ENCODE results near the gene CBL.

CBL gene

GRCh38 chr11:119322360-119322739 is 116.2 kb downstream of the CBL start:
- H3K36me3 ChIP-seq (ENCODE audit: control insufficient read depth, insufficient read depth, low read length, severe bottlenecking): no peaks in the 10 kb centered on the region

DNA sequence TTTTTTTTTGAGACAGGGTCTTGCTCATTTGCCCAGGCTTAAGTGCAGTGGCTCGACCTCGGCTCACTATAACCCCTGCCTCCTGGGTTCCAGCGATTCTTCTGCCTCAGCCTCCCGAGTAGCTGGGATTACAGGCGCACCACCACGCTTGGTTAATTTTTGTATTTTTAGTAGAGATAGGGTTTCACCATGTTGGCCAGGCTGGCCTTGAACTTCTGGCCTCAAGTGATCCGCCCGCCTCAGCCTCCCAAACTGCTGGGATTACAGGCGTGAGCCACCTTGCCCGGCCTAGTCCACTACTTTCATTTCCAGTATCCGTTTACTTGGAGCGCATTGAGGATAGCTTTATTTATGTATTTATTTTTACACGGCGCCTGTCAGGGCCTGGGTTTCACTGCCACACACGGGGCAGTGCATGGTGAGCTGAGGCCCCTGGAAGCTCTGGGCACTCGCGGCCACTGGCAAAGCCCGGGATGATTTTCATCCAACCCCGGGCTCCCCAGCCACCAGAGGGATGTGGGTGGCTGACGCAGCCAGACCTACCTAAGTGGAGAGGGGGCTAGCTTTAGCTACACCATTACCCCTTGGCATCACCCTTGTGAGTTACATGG is 116.9 kb downstream of the CBL start:
- Histone ChIP-seq H3K4me1 (ENCODE audit: control insufficient read depth, insufficient read depth, low read length) (peaks cover 15% of the 10 kb centered on the region), H3K27me3 (replicated peaks; ENCODE audit: control insufficient read depth, insufficient read depth, low read length) (no peaks in the 10 kb centered on the region), H3K9ac (ENCODE audit: low read length) (no peak overlapping the region), H3K36me3 (ENCODE audit: control insufficient read depth, insufficient read depth, low read length, severe bottlenecking) (no peaks in the 10 kb centered on the region), H3K9me3 (ENCODE audit: control insufficient read depth, low read length) (no peaks in the 10 kb centered on the region), H3K4me3 (ENCODE audit: low read length) (no peak overlapping the region)
- DNase-seq (ENCODE audit: low read depth): no peak

More at GRCh38 chr11:119322360-119322739, 116.2 kb downstream of the CBL start:
- H3K4me1 ChIP-seq (ENCODE audit: control insufficient read depth, insufficient read depth, low read length): peaks cover 21% of the 10 kb centered on the region
- H3K4me3 ChIP-seq (ENCODE audit: low read length): no peak overlapping the region
- DNase-seq (ENCODE audit: low read depth): no peak
- H3K9me3 ChIP-seq (ENCODE audit: control insufficient read depth, low read length): no peaks in the 10 kb centered on the region
- no peak overlapping the region for H3K9ac ChIP-seq (ENCODE audit: low read length)
- no peaks in the 10 kb centered on the region for H3K27me3 ChIP-seq (replicated peaks; ENCODE audit: control insufficient read depth, insufficient read depth, low read length)

- H3K9me3 ChIP-seq (ENCODE audit: control insufficient read depth, low read length): no peaks in the 10 kb centered on the region
- H3K36me3 ChIP-seq (ENCODE audit: control insufficient read depth, insufficient read depth, low read length, severe bottlenecking): no peaks in the 10 kb centered on the region
- peaks cover 9% of the 10 kb centered on the region for H3K4me1 ChIP-seq (ENCODE audit: control insufficient read depth, insufficient read depth, low read length)
- H3K27me3 ChIP-seq (replicated peaks; ENCODE audit: control insufficient read depth, insufficient read depth, low read length): no peaks in the 10 kb centered on the region
- no peak overlapping the region for H3K4me3 ChIP-seq (ENCODE audit: low read length)
- peak; percentile 88 for DNase-seq (ENCODE audit: low read depth)
- no peak overlapping the region for H3K9ac ChIP-seq (ENCODE audit: low read length)
Observed at GRCh38 chr11:119323532-119324033, 117.4 kb downstream of the CBL start.

- H3K4me1 ChIP-seq (ENCODE audit: control insufficient read depth, insufficient read depth, low read length): peaks cover 8% of the 10 kb centered on the region
- no peaks in the 10 kb centered on the region for H3K27me3 ChIP-seq (replicated peaks; ENCODE audit: control insufficient read depth, insufficient read depth, low read length)
- DNase-seq (ENCODE audit: low read depth): no peak
- H3K4me3 ChIP-seq (ENCODE audit: low read length): no peak overlapping the region
- H3K9ac ChIP-seq (ENCODE audit: low read length): no peak overlapping the region
- no peaks in the 10 kb centered on the region for H3K9me3 ChIP-seq (ENCODE audit: control insufficient read depth, low read length)
- no peaks in the 10 kb centered on the region for H3K36me3 ChIP-seq (ENCODE audit: control insufficient read depth, insufficient read depth, low read length, severe bottlenecking)
Observed at GRCh38 chr11:119324189-119324588, 118.0 kb downstream of the CBL start.

DNA sequence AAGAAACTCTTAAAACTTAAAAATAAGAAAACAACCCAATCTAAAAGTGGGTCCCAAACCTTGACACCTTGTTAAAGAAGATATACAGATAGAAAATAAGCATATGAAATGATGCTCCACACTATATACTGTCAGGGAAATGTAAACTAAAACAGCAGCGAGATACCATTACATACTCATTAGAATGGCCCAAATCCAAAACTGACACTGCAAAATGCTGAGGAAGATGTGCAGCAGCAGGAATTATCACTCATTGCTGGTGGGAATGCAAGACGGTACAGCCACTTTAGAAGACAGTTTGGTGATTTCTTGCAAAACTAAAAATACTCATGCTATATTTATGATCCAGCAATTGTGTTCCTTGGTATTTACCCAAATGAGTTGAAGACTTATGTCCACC is 123.2 kb downstream of the CBL start:
- Histone ChIP-seq H3K9me3 (ENCODE audit: control insufficient read depth, low read length) (no peaks in the 10 kb centered on the region), H3K4me1 (ENCODE audit: control insufficient read depth, insufficient read depth, low read length) (peaks cover 2% of the 10 kb centered on the region), H3K36me3 (ENCODE audit: control insufficient read depth, insufficient read depth, low read length, severe bottlenecking) (no peaks in the 10 kb centered on the region)

DNA sequence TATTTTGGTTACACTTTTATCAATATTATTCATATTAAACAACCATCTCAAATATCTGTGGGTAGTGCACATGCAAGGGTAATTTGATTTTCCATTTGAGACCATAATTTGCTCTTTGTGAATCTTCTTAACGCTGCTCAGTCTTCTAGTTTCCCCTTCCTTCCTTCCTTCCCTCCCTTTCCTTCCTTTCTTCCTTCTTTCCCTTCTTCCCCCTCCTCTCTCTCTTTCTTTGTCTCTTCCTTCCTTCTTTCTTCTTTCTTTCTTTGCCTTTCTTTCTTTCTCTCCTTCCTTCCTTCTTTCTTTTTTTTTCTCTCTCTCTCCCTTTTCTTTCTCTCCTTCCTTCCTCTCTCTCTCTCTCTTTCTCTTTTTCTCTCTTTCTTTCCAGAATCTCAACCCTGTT is 124.1 kb downstream of the CBL start:
- DNase-seq (ENCODE audit: low read depth): no peak
- Histone ChIP-seq H3K4me3 (ENCODE audit: low read length) (no peak overlapping the region), H3K9me3 (ENCODE audit: control insufficient read depth, low read length) (no peaks in the 10 kb centered on the region), H3K9ac (ENCODE audit: low read length) (no peak overlapping the region), H3K27me3 (replicated peaks; ENCODE audit: control insufficient read depth, insufficient read depth, low read length) (no peaks in the 10 kb centered on the region), H3K36me3 (ENCODE audit: control insufficient read depth, insufficient read depth, low read length, severe bottlenecking) (no peaks in the 10 kb centered on the region), H3K4me1 (ENCODE audit: control insufficient read depth, insufficient read depth, low read length) (peaks cover 8% of the 10 kb centered on the region)

More for the DNA sequence above, 123.2 kb downstream of the CBL start:
- Histone ChIP-seq H3K9ac (ENCODE audit: low read length) (no peak overlapping the region), H3K27me3 (replicated peaks; ENCODE audit: control insufficient read depth, insufficient read depth, low read length) (no peaks in the 10 kb centered on the region), H3K4me3 (ENCODE audit: low read length) (no peak overlapping the region)
- DNase-seq (ENCODE audit: low read depth): no peak

DNA sequence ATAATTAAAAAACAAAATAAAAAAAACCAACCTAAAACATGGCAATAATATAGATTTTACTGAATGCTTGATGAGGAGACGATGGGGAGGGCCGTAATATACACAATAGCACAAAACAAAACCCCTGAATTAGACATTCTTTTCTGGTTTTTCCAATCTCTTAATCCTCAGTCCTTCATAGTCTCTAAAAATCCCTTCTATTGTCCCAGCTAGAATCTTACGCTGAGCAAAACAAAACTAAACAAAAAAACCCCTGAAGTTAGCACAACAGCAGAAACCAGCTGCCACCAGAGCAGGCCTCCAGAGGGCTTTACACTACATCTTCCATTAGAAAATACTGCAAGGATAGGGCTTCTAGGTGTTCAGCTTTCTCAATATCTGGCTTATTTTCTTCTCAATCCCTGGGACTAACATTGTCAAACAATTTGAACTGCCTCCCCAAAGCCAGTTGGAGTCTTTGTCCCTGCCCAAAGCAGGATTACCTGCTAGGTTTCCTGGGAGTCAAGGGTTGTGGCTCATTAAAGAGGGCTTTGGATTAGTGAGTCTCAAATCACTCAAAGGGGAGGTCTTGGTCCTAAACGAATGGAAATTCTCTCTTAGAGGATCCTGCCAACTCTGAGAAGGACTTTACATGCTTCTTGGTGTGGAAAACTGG is 126.1 kb downstream of the CBL start:
- Histone ChIP-seq H3K4me1 (ENCODE audit: control insufficient read depth, insufficient read depth, low read length) (peaks cover 21% of the 10 kb centered on the region), H3K27me3 (replicated peaks; ENCODE audit: control insufficient read depth, insufficient read depth, low read length) (no peaks in the 10 kb centered on the region)
- DNase-seq (ENCODE audit: low read depth): no peak

DNA sequence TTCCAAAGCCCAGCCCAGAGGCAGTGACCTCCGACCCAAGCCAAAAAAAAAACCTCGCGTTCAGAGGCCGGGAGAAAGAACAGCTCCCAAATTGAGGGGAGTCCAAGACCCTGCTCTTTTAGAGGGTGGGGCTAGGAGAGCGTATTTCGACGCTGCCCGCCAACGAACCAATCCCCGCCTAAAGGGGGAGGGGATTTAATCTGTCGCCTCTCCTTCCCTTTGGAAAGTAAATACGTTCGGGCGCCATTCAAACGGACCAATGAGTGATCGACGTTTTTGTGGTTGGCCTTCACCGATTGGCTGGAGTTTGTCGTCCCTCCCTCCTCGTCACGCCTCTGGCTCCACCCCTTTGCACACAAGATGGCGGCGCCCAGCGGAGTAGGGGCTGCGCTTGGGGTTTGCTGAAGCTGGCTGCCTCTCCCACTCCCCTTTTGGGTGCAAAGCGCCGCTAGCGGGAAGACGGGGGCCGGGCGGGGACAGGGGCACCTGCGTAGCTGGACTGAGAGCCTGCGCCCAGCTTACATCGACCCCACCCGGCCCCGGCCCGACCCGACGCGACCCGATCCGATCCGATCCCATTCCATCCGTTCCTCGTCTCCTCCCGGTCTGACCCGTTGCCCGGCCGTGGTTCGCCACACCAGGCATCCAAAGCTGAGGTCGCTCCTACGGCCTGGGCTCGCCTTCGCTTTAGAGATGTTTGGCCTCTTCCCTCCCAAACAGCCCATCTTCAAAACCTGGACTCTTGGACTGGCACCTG is 128.2 kb downstream of the CBL start, which contains the start of gene RNF26:
RNF26 (plus strand) TSS at position 354 of the 757 bp plus-strand sequence. CDS start 596 bp downstream, outside the sequence.
- H3K4me3 ChIP-seq (ENCODE audit: low read length): peak within 1 kb of the TSS; percentile 90
- H3K9ac ChIP-seq (ENCODE audit: low read length): peak within 1 kb of the TSS; percentile 86
- H3K4me1 ChIP-seq (ENCODE audit: control insufficient read depth, insufficient read depth, low read length): peaks cover 42% of the 10 kb centered on the region
- no peaks in the 10 kb centered on the region for H3K36me3 ChIP-seq (ENCODE audit: control insufficient read depth, insufficient read depth, low read length, severe bottlenecking)
- no peaks in the 10 kb centered on the region for H3K9me3 ChIP-seq (ENCODE audit: control insufficient read depth, low read length)
- peak; percentile 99 for DNase-seq (ENCODE audit: low read depth)
- no peaks in the 10 kb centered on the region for H3K27me3 ChIP-seq (replicated peaks; ENCODE audit: control insufficient read depth, insufficient read depth, low read length)

More for the DNA sequence above, 126.1 kb downstream of the CBL start:
- no peaks in the 10 kb centered on the region for H3K36me3 ChIP-seq (ENCODE audit: control insufficient read depth, insufficient read depth, low read length, severe bottlenecking)
- no peak overlapping the region for H3K9ac ChIP-seq (ENCODE audit: low read length)
- H3K4me3 ChIP-seq (ENCODE audit: low read length): no peak overlapping the region
- no peaks in the 10 kb centered on the region for H3K9me3 ChIP-seq (ENCODE audit: control insufficient read depth, low read length)

DNA sequence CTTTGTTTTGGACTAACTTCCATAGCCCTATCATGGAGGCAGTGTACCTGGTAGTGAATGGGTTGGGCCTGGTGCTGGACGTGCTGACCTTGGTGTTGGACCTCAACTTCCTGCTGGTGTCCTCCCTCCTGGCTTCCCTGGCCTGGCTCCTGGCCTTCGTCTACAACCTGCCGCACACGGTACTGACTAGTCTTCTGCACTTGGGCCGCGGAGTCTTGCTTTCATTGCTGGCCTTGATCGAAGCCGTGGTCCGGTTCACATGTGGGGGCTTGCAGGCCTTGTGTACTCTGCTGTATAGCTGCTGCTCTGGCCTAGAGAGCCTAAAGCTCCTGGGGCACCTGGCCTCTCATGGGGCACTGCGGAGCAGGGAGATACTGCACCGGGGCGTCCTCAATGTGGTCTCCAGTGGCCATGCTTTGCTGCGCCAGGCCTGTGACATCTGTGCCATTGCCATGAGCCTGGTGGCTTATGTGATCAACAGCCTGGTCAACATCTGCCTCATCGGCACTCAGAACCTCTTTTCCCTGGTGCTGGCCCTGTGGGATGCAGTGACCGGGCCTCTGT is 129.0 kb downstream of the CBL start:
- no peak for DNase-seq (ENCODE audit: low read depth)

GRCh38 chr11:119335655-119336543 is 129.8 kb downstream of the CBL start:
- H3K27me3 ChIP-seq (replicated peaks; ENCODE audit: control insufficient read depth, insufficient read depth, low read length): no peaks in the 10 kb centered on the region
- no peaks in the 10 kb centered on the region for H3K36me3 ChIP-seq (ENCODE audit: control insufficient read depth, insufficient read depth, low read length, severe bottlenecking)
- H3K4me1 ChIP-seq (ENCODE audit: control insufficient read depth, insufficient read depth, low read length): peaks cover 46% of the 10 kb centered on the region
- H3K9ac ChIP-seq (ENCODE audit: low read length): no peak overlapping the region
- peak overlapping the region; percentile 90 for H3K4me3 ChIP-seq (ENCODE audit: low read length)
- H3K9me3 ChIP-seq (ENCODE audit: control insufficient read depth, low read length): no peaks in the 10 kb centered on the region
- DNase-seq (ENCODE audit: low read depth): no peak

More for the DNA sequence above, 129.0 kb downstream of the CBL start:
- Histone ChIP-seq H3K27me3 (replicated peaks; ENCODE audit: control insufficient read depth, insufficient read depth, low read length) (no peaks in the 10 kb centered on the region), H3K4me1 (ENCODE audit: control insufficient read depth, insufficient read depth, low read length) (peaks cover 44% of the 10 kb centered on the region), H3K36me3 (ENCODE audit: control insufficient read depth, insufficient read depth, low read length, severe bottlenecking) (no peaks in the 10 kb centered on the region), H3K9ac (ENCODE audit: low read length) (peak overlapping the region; percentile 86), H3K4me3 (ENCODE audit: low read length) (peak overlapping the region; percentile 90), H3K9me3 (ENCODE audit: control insufficient read depth, low read length) (no peaks in the 10 kb centered on the region)

All from adipocyte (in vitro differentiated cells).